AG08395 (cell line): ENCODE measurements around the gene SMLR1.
A peak's percentile ranks its signal among the peaks of the same experiment; 100 is the strongest.

Experiments used
- DNase-seq: peaks from one replicate; pipeline ENCODE4 v3.0.0; 2012; ENCODE audit warnings: mixed read lengths, low spot score

Gene SMLR1

DNA sequence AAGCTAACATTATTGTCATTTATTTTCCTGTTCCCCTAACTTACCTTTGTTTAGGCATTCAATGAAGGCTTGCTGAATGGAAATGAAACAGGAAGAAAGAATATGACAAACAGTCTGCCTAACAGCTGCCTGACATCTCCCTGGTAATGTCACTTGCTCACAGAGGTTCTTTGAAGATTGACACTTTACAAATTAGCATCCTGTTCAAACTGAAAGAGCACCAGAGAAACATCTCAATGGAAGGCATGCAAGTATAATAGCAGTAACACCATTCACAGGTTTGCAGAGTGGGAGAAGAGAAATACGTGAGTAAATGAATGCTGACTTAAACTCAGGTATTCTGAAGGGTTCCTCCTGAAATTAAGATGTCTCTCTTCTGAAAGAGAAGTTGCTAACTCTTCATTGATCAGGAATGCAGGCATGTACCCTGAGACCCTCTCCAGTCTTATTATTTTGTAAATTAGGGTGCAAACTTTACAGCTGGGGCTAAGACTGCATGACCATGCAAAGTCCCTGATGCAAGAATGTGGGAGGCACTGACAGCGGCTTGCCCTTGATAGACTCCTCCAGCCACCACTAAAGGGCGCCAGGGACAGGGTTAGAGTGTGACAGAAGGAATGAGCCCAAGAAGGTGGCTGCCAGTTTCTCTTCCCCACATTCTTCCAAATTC is 1.3 kb upstream of the SMLR1 start:
- DNase-seq = no peak

GRCh38 chr6:130826442-130827246 is 562 bp upstream of the SMLR1 start:
- DNase-seq = no peak

GRCh38 chr6:130829333-130829910 is 2.2 kb downstream of the SMLR1 start:
- DNase-seq = no peak

GRCh38 chr6:130831607-130832006 is 4.4 kb downstream of the SMLR1 start:
- DNase-seq = no peak

- DNase-seq = no peak
Measured at GRCh38 chr6:130833569-130833968, 6.4 kb downstream of the SMLR1 start.

- DNase-seq = no peak
Measured at GRCh38 chr6:130834482-130835251, 7.5 kb downstream of the SMLR1 start.

- DNase-seq = no peak
Measured at GRCh38 chr6:130836055-130836640, 8.9 kb downstream of the SMLR1 start.

DNA sequence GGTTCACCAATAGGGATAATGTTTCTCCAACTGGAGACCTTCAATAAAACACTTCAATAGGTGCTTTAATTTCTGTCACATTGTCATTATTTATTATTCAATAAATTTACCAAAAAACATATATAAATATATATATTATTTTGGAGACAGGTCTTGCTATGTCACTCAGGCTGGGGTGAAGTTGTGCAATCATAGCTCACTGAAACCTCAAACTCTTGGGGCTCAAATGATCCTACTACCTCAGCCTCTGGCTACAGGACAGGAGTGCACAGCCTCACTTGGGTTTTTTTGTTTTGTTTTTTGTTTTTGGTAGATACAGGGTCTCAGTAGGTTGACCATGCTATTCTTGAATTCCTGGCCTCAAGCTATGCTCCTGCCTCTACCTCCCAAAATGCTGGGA is 9.9 kb downstream of the SMLR1 start:
- DNase-seq = no peak

- no peak for DNase-seq
Measured at GRCh38 chr6:130838250-130838860, 11.1 kb downstream of the SMLR1 start.

DNA sequence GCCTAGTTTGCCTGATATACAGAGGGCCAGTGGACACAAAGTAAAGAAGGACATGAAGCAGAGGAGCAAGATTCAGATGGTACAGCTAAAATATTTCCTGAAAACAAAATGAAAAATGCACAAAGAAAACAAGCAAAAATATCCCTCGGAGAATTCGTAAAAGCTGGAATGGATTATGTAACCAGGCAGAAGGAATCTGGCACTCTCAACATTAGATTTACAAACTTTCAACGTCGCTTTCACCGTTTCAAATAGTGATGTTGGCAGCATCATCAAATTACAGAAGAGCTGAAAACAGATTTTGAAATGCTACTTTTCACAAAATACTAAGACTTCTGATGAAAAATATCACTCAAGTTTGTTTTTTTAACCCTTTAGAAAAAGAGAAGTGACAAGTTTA is 11.7 kb downstream of the SMLR1 start:
- DNase-seq = no peak

DNA sequence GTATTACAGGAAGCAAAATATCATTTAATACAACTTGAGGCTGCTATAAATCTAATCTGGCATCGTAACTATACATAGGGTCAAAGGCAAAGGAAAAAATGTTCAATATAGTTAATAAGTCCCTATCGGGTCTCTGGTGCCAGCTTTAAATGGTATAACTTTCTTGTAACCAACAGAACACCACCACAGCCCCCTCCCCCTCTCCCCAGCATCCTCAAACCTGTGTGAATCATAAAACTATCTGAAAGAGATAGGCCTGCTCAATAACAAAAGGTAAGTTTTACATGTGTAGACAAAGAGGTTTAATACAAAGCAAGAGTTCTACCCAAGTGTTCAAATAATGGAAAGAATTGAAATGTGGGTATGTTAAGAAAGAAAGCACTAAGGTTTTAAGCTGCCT is 12.2 kb downstream of the SMLR1 start:
- DNase-seq = no peak

GRCh38 chr6:130840050-130840449 is 12.8 kb downstream of the SMLR1 start:
- DNase-seq = no peak

GRCh38 chr6:130841128-130841728 is 14.0 kb downstream of the SMLR1 start:
- DNase-seq = peak; percentile 8

- DNase-seq = peak; percentile 59
Measured at GRCh38 chr6:130843575-130844320, 16.5 kb downstream of the SMLR1 start.

DNA sequence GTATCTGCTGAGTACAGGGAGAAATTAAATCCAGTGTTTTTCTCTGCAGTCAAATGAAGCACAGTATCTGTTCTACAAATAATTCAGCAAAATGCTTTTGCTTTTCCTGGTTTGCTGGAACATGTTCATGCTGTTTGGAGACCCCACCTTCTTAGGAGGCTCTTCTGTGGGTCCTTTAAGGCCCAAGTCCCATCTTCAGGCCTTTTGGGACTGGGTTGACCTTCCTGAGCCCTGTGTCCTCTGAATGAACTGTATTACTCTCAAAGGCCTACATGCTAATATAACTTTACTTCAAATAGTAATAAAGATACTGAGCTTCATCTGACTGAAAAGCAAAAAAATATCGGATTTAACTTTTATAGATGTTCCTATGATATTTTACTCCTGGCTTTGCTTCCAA is 19.3 kb downstream of the SMLR1 start:
- no peak for DNase-seq

- no peak for DNase-seq
Measured at GRCh38 chr6:130847001-130847910, 20.1 kb downstream of the SMLR1 start.

GRCh38 chr6:130848945-130849344 is 21.7 kb downstream of the SMLR1 start:
- DNase-seq = no peak

- DNase-seq = no peak
Measured at GRCh38 chr6:130849594-130849993, 22.4 kb downstream of the SMLR1 start.

GRCh38 chr6:130851026-130851425 is 23.8 kb downstream of the SMLR1 start:
- DNase-seq = no peak
